ENCODE results near the gene ARMC7. TPM values are rescaled to one million over a fixed set of nuclear protein-coding genes. Genes with fewer than 3 reads are reported as not detected.
"Not testable (repeated sequence)": the region's sequence is repeated elsewhere in the genome, so short reads cannot be mapped to it uniquely, and the experiment has no call there.

ARMC7 gene
- polyA plus RNA-seq, 6 donors from 2014 or later: 2.0 to 6.0 (median 4.5) TPM

GRCh38 chr17:75130632-75131277, 21.0 kb downstream of the ARMC7 start:
- Mint-ChIP-seq H3K4me1 (peaks cover 16 to 44% (median 41%) of the 10 kb centered on the region in 3 donors), H3K27ac (peak overlapping the region; percentile 82 to 95 (median 91)), H3K9me3 (no peaks in the 10 kb centered on the region), H3K27me3 (no peaks in the 10 kb centered on the region), H3K36me3 (peaks cover 0 to 6% of the 10 kb centered on the region in 2 donors), H3K4me3 (peak overlapping the region; percentile 91 to 96 (median 94))
- DNase-seq (peak; percentile 30), ATAC-seq (ENCODE audit: low read depth in 2 of 2) (peak; percentile 44 to 45)

DNA sequence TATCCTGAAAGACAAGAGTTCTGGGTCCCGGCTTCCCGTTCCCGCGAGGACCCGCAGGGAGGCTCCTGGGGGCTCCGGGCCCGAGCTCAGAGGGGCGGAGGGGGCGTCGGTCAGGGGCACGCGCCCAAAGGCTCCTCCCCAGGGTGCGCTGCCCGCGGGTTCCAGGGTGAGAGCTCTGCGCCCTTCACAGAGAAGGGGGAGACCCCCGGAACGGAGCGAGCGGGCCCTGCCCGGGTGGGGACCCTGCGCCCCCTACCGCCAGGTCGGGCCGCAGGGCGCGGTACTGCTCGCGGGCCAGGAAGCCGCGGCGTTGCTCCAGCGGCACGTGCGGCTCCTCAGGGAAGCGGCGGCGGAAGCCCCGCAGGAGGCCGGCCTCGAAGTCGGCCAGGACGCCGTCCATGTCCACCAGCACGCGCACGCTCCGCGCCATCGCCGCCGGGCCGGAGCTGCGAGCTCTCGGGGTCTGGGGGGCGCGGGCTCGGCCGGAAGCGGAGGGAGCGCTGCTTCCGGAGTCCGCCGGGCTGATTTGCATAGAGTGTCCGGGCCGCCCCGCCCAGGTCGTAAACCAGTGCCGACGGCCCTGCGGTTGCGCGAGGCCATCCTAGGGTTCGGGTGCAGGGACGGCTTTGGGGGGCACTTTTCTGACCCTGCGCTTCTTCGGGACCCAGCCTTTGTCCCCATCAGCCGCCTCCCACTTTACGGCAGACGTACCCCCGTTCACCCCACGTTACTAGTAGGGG, 21.7 kb downstream of the ARMC7 start, which contains the start of gene NT5C:
NT5C (minus strand) TSS at position 465 of the 740 bp plus-strand sequence; CDS start at position 430, 35 bp downstream.
- Mint-ChIP-seq H3K9me3 (no peaks in the 10 kb centered on the region), H3K27ac (peak within 1 kb of the TSS; percentile 82 to 96 (median 94)), H3K36me3 (peaks cover 0 to 6% of the 10 kb centered on the region in 2 donors), H3K27me3 (no peaks in the 10 kb centered on the region), H3K4me1 (peaks cover 10 to 37% (median 35%) of the 10 kb centered on the region in 3 donors), H3K4me3 (peak within 1 kb of the TSS; percentile 91 to 96 (median 94))
- DNase-seq: peak; percentile 77
- ATAC-seq (ENCODE audit: low read depth in 2 of 2): peak; percentile 84 to 85

- not testable (repeated sequence) for H3K27me3 Mint-ChIP-seq; H3K9me3 Mint-ChIP-seq; H3K36me3 Mint-ChIP-seq; DNase-seq; ATAC-seq (ENCODE audit: low read depth in 2 of 2)
- H3K4me1 Mint-ChIP-seq: peaks cover 10 to 37% (median 35%) of the 10 kb centered on the region in 3 donors
- peak overlapping the region; percentile 71 to 96 (median 90) for H3K27ac Mint-ChIP-seq
- H3K4me3 Mint-ChIP-seq: peak overlapping the region; percentile 88 to 95 (median 92)
Measured at GRCh38 chr17:75132018-75133000, 22.5 kb downstream of the ARMC7 start.

DNA sequence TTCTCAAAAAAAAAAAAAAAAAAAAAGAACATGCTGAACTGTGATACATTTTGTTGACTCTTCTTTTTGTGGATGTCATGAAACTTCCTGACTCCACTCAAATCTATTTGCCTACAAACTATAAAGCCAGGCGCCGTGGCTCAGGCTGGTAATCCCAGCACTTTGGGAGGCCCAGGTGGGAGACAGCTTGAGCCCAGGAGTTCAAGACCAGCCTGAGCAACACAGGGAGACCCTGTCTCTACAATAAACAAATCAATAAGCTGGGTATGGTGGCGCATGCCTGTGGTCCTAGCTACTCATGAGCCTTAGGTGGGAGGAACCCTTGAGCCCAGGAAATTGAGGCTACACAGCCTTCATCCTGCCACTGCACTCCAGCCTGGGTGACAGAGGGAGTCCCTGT, 23.2 kb downstream of the ARMC7 start:
- Mint-ChIP-seq H3K36me3 (peaks cover 0 to 6% of the 10 kb centered on the region in 2 donors), H3K4me3 (peak overlapping the region in 4 of 8 donors; percentile 21 to 89 (median 62)), H3K9me3 (no peaks in the 10 kb centered on the region), H3K4me1 (peaks cover 10 to 34% (median 31%) of the 10 kb centered on the region in 3 donors), H3K27ac (peak overlapping the region in 3 of 6 donors; percentile 18 to 84 (median 41)), H3K27me3 (no peaks in the 10 kb centered on the region)
- no peak for DNase-seq
- no peak for ATAC-seq (ENCODE audit: low read depth in 2 of 2)

- not testable (repeated sequence) for ATAC-seq (ENCODE audit: low read depth in 2 of 2); H3K36me3 Mint-ChIP-seq; H3K27me3 Mint-ChIP-seq; H3K9me3 Mint-ChIP-seq; DNase-seq
- peak overlapping the region in 3 of 6 donors; percentile 18 to 88 (median 67) for H3K27ac Mint-ChIP-seq
- peak overlapping the region in 2 of 8 donors; percentile 32 to 80 for H3K4me3 Mint-ChIP-seq
- peaks cover 10 to 29% (median 27%) of the 10 kb centered on the region in 3 donors for H3K4me1 Mint-ChIP-seq
Measured at GRCh38 chr17:75133607-75134347, 24.0 kb downstream of the ARMC7 start.

GRCh38 chr17:75135452-75135851, 25.7 kb downstream of the ARMC7 start:
- Mint-ChIP-seq H3K36me3 (peaks cover 0 to 3% of the 10 kb centered on the region in 2 donors), H3K9me3 (no peaks in the 10 kb centered on the region), H3K4me1 (peaks cover 7 to 26% (median 14%) of the 10 kb centered on the region in 3 donors), H3K27me3 (no peaks in the 10 kb centered on the region), H3K27ac (peak overlapping the region in 3 of 6 donors; percentile 4 to 37 (median 19)), H3K4me3 (peak overlapping the region in 1 of 8 donors; percentile 52)
- DNase-seq (no peak), ATAC-seq (ENCODE audit: low read depth in 2 of 2) (no peak)

DNA sequence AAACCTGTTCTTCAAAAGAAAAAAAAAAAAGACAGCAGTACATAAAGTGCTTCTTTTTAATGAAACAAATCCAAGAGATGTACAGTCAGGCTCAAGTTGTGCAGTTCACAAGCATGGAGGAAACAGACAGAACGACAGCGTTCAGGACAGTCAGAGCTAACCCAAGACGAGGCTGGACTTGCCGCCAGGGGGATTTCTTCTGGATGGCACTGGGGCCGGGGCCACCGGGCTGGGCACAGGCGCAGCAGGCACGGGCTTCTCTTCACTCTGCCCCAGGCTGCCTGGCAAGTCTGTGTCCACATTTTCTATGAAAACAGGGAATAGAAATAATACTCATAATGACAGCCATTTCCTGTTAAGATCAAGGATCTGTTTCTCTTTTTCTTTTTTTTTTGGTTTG, 26.2 kb downstream of the ARMC7 start:
- H3K9me3 Mint-ChIP-seq: no peaks in the 10 kb centered on the region
- peaks cover 5 to 27% (median 14%) of the 10 kb centered on the region in 3 donors for H3K4me1 Mint-ChIP-seq
- ATAC-seq (ENCODE audit: low read depth in 2 of 2): no peak
- peak overlapping the region in 1 of 8 donors; percentile 52 for H3K4me3 Mint-ChIP-seq
- H3K27ac Mint-ChIP-seq: peak overlapping the region in 3 of 6 donors; percentile 4 to 91 (median 84)
- H3K36me3 Mint-ChIP-seq: no peaks in the 10 kb centered on the region
- H3K27me3 Mint-ChIP-seq: no peaks in the 10 kb centered on the region
- DNase-seq: no peak

DNA sequence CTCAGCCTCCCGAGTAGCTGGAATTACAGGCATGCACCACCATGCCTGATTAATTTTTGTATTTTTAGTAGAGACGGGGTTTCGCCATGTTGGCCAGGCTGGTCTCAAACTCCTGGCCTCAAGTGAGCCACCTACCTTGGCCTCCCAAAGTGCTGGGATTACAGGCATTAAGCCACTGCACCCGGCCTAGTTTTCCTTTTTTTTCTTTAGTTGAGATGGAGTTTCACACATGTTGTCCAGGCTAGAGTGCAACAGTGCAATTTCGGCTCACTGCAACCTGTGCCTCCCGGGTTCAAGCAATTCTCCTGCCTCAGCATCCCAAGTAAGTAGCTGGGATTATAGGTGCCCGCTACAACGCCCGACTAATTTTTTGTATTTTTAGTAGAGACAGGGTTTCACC, 28.0 kb downstream of the ARMC7 start:
- ATAC-seq (ENCODE audit: low read depth in 2 of 2); H3K9me3 Mint-ChIP-seq; H3K4me3 Mint-ChIP-seq; DNase-seq; H3K27me3 Mint-ChIP-seq; H3K36me3 Mint-ChIP-seq: not testable (repeated sequence)
- Mint-ChIP-seq H3K27ac (peak overlapping the region in 1 of 6 donors; percentile 78), H3K4me1 (peaks cover 7 to 26% (median 17%) of the 10 kb centered on the region in 3 donors)

GRCh38 chr17:75138519-75138918, 28.8 kb downstream of the ARMC7 start:
- DNase-seq (no peak), ATAC-seq (ENCODE audit: low read depth in 2 of 2) (no peak)
- Mint-ChIP-seq H3K27me3 (no peaks in the 10 kb centered on the region), H3K4me1 (peaks cover 7 to 24% (median 17%) of the 10 kb centered on the region in 3 donors), H3K27ac (no peak overlapping the region), H3K4me3 (no peak overlapping the region), H3K36me3 (no peaks in the 10 kb centered on the region), H3K9me3 (no peaks in the 10 kb centered on the region)

DNA sequence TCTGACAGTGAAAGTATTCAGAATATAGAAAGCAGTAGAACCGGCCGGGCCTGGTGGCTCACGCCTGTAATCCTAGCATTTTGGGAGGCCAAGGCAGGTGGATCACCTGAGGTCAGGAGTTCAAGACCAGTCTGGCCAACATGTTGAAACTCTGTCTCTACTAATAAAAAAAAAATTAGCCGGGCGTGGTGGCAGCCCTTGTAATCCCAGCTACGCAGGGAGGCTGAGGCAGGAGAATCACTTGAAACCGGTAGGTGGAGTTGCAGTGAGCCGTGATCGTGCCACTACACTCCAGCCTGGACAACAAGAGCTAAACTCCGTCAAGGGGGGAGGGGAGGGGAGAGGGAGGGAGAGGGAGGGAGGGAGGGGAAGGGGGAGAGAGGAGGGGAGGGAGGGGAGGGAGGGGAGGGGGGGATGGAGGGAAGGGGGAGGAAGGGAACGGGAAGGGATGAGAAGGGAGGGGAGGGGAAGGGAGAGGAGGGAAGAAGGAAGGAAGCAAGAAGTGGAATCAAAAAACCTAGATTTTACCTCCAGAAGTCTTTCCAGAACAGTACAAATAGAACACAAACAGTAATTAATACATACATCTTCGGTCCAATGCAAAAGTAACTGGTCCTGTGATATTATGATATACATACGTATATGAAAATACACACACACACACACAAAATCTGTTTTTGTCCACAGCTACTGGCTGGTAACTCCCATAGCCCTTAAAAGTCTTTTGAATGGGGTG, 32.6 kb downstream of the ARMC7 start:
- peak overlapping the region in 1 of 8 donors; percentile 30 for H3K4me3 Mint-ChIP-seq
- H3K4me1 Mint-ChIP-seq: peaks cover 7 to 22% (median 18%) of the 10 kb centered on the region in 3 donors
- H3K9me3 Mint-ChIP-seq: no peaks in the 10 kb centered on the region
- no peak for ATAC-seq (ENCODE audit: low read depth in 2 of 2)
- DNase-seq: no peak
- H3K27me3 Mint-ChIP-seq: no peaks in the 10 kb centered on the region
- H3K36me3 Mint-ChIP-seq: peaks cover 3 to 8% of the 10 kb centered on the region in 2 donors
- H3K27ac Mint-ChIP-seq: peak overlapping the region in 2 of 6 donors; percentile 47 to 51

GRCh38 chr17:75144816-75145512, 35.2 kb downstream of the ARMC7 start:
- DNase-seq (no peak), ATAC-seq (ENCODE audit: low read depth in 2 of 2) (no peak)
- H3K4me1 Mint-ChIP-seq: peaks cover 11 to 22% (median 18%) of the 10 kb centered on the region in 3 donors
- H3K27me3 Mint-ChIP-seq: no peaks in the 10 kb centered on the region
- peak overlapping the region in 1 of 6 donors; percentile 35 for H3K27ac Mint-ChIP-seq
- no peaks in the 10 kb centered on the region for H3K9me3 Mint-ChIP-seq
- no peak overlapping the region for H3K4me3 Mint-ChIP-seq
- peaks cover 3 to 9% of the 10 kb centered on the region in 2 donors for H3K36me3 Mint-ChIP-seq
